Osteocyte (in vitro differentiated cells): ENCODE data around the gene TMEM19. TPM values are rescaled to one million over a fixed set of nuclear protein-coding genes. Genes with fewer than 3 reads are reported as not detected.
A peak's percentile ranks its signal among the peaks of the same experiment; 100 is the strongest.

ENCODE experiments used
- DNase-seq: peaks from one replicate; pipeline ENCODE4 v3.0.0; 2021; ENCODE audit warnings: mixed read lengths; ENCODE audit not compliant: unreplicated experiment; ENCODE audit errors: extremely low spot score
- H3K27ac Mint-ChIP-seq: one replicate; pipeline ENCODE4 v1.8.0; 2021; ENCODE audit warnings: mild to moderate bottlenecking, mixed read lengths; ENCODE audit not compliant: unreplicated experiment
- H3K27me3 Mint-ChIP-seq: one replicate; pipeline ENCODE4 v1.8.0; 2021; ENCODE audit warnings: mixed read lengths; ENCODE audit not compliant: unreplicated experiment
- H3K36me3 Mint-ChIP-seq: one replicate; pipeline ENCODE4 v1.8.0; 2021; ENCODE audit warnings: mixed read lengths; ENCODE audit not compliant: unreplicated experiment
- H3K4me1 Mint-ChIP-seq: one replicate; pipeline ENCODE4 v1.8.0; 2021; ENCODE audit warnings: mixed read lengths; ENCODE audit not compliant: unreplicated experiment
- H3K4me3 Mint-ChIP-seq: one replicate; pipeline ENCODE4 v1.8.0; 2021; ENCODE audit warnings: mild to moderate bottlenecking, moderate library complexity, mixed read lengths; ENCODE audit not compliant: unreplicated experiment
- H3K9me3 Mint-ChIP-seq: one replicate; pipeline ENCODE4 v1.8.0; 2021; ENCODE audit warnings: mixed read lengths; ENCODE audit not compliant: unreplicated experiment
- total RNA-seq: library from RNA; stranded (reverse); gene quantifications from 2 replicates; pipeline ENCODE4 v1.2.1, GENCODE V29; 2021
- TF ChIP-seq, protein P1 (sequence below): fragments of 200-600 bp; sonication (generic); IDR thresholded peaks from 2 replicates; pipeline ENCODE4 v1.5.0; 2021; ENCODE audit warnings: antibody characterized with exemption, mild to moderate bottlenecking, moderate library complexity

The TMEM19 gene
- total RNA-seq, 1 donor from 2014 or later = 28.0 TPM

DNA sequence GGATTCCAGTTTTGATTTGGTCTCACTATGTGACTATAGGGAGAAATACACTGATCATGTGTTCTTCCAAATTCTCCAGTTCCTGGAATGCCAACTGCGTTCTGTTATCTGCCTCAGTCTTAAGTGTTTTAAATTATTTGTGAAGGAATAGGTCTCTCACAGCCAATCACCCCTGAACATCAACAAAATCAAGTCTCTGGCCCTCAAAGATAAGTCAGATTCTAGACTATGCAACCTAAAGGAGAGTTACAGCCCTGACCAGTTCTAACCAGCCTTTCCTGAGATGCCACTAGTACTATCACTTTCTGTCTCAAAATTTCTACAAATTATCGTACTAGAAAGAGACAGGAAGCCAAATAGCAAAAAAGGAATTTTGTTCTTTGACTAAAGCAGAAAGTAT lies 44.5 kb upstream of the TMEM19 start:
- DNase-seq = no peak
- no peaks in the 10 kb centered on the region for H3K9me3 Mint-ChIP-seq
- H3K27ac Mint-ChIP-seq = peak overlapping the region; percentile 68
- H3K4me1 Mint-ChIP-seq = peaks cover 10% of the 10 kb centered on the region
- TF ChIP-seq, protein P1, sequence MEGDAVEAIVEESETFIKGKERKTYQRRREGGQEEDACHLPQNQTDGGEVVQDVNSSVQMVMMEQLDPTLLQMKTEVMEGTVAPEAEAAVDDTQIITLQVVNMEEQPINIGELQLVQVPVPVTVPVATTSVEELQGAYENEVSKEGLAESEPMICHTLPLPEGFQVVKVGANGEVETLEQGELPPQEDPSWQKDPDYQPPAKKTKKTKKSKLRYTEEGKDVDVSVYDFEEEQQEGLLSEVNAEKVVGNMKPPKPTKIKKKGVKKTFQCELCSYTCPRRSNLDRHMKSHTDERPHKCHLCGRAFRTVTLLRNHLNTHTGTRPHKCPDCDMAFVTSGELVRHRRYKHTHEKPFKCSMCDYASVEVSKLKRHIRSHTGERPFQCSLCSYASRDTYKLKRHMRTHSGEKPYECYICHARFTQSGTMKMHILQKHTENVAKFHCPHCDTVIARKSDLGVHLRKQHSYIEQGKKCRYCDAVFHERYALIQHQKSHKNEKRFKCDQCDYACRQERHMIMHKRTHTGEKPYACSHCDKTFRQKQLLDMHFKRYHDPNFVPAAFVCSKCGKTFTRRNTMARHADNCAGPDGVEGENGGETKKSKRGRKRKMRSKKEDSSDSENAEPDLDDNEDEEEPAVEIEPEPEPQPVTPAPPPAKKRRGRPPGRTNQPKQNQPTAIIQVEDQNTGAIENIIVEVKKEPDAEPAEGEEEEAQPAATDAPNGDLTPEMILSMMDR = no peak
- H3K4me3 Mint-ChIP-seq = no peak overlapping the region
- H3K27me3 Mint-ChIP-seq = no peaks in the 10 kb centered on the region
- peaks cover 46% of the 10 kb centered on the region for H3K36me3 Mint-ChIP-seq

DNA sequence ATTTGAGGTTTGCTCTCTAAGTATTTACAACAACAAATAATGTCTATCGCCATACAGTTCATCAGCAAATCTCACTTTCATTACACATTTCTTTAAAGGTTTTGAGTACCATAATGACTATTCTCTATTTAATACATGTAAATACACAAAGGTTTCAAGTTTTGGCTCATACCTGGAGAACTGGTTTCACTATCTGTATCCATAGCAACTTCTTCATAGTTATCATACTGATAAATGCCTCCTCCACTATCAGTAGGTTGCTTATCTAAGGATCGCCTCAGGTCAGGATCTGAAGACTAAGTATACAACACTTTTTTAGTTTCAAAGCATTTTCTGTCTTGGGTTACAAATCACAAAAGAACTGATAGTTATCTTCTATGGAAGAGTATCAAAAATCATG lies 43.6 kb upstream of the TMEM19 start:
- TF ChIP-seq, protein P1 = no peak
- Mint-ChIP-seq H3K9me3 (no peaks in the 10 kb centered on the region), H3K4me1 (peaks cover 9% of the 10 kb centered on the region), H3K27me3 (no peaks in the 10 kb centered on the region), H3K36me3 (peaks cover 50% of the 10 kb centered on the region), H3K27ac (peak overlapping the region; percentile 68), H3K4me3 (no peak overlapping the region)
- no peak for DNase-seq

DNA sequence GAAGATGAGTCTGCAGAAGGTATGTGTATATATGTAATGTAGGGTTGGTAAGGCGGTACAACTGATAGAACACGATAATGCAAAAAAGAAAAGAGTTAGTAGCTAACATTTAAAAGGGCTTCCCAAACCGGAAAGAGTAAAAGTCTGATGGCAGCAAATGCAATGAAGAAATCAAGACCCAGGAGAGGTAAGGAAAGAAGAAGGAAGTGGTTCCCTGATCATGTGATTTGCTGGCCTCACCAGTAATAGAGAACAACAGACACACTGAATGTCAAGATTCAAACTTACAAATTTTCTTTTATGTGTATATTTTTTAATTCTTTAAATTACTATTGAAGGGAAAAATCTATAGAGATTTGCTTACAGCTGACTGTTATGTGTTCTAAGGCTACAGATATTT lies 40.6 kb upstream of the TMEM19 start:
- TF ChIP-seq, protein P1 = no peak
- H3K36me3 Mint-ChIP-seq = peaks cover 58% of the 10 kb centered on the region
- no peak overlapping the region for H3K27ac Mint-ChIP-seq
- no peaks in the 10 kb centered on the region for H3K27me3 Mint-ChIP-seq
- H3K9me3 Mint-ChIP-seq = no peaks in the 10 kb centered on the region
- no peak overlapping the region for H3K4me3 Mint-ChIP-seq
- H3K4me1 Mint-ChIP-seq = peaks cover 10% of the 10 kb centered on the region
- DNase-seq = no peak

DNA sequence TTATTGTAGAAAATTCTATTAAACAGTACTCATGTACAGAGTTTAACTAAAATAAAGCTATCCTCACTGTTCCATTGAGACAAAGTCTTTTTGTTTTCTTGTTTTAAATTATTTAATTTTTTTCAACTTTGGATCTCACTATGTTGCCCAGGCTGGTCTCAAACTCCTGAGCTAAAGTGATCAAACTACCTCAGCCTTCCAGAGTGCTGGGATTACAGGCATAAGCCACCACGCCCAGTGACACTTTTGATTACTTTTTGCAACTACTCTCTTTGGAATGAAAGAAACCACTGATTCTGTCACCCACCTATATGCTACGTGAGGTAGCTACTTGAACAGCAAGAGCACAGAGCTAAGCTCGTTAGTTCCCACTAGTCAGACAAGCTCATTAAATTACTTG lies 39.4 kb upstream of the TMEM19 start:
- no peaks in the 10 kb centered on the region for H3K9me3 Mint-ChIP-seq
- H3K27me3 Mint-ChIP-seq = no peaks in the 10 kb centered on the region
- peaks cover 53% of the 10 kb centered on the region for H3K36me3 Mint-ChIP-seq
- H3K27ac Mint-ChIP-seq = no peak overlapping the region
- H3K4me3 Mint-ChIP-seq = no peak overlapping the region
- H3K4me1 Mint-ChIP-seq = peaks cover 7% of the 10 kb centered on the region
- DNase-seq = no peak
- TF ChIP-seq, protein P1 = no peak

DNA sequence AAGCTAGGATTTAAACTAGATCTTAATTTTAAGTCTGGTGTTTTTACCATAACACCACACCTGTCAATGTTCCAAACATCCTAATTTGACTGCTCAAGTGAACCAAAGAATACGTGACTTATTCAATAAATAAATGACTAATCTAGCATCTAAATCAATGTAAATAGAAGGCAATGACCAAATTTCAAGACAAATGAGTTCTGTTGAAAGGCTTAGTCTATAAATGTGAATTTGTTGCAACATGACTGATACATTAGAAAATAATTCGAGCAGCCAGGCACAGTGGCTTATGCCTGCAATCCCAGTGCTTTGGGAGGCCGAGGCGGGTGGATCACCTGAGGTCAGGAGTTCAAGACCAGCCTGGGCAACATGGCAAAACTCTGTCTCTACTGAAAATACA lies 37.3 kb upstream of the TMEM19 start:
- H3K36me3 Mint-ChIP-seq = peaks cover 42% of the 10 kb centered on the region
- TF ChIP-seq, protein P1 = no peak
- peak overlapping the region; percentile 25 for H3K27ac Mint-ChIP-seq
- H3K27me3 Mint-ChIP-seq = no peaks in the 10 kb centered on the region
- H3K4me3 Mint-ChIP-seq = no peak overlapping the region
- no peak for DNase-seq
- peaks cover 2% of the 10 kb centered on the region for H3K4me1 Mint-ChIP-seq
- no peaks in the 10 kb centered on the region for H3K9me3 Mint-ChIP-seq
